HG03039 (cell line): Measurements from ENCODE around the gene IRAK1BP1.
A peak's percentile ranks its signal among the peaks of the same experiment; 100 is the strongest.
"Not testable (repeated sequence)": the region's sequence is repeated elsewhere in the genome, so short reads cannot be mapped to it uniquely, and the experiment has no call there.

Source experiments
- ATAC-seq: cut with Tn5 transposase; IDR thresholded peaks from one replicate; pipeline ENCODE4 v1.9.1; 2021; ENCODE audit warnings: mild to moderate bottlenecking, moderate library complexity; ENCODE audit not compliant: unreplicated experiment

Gene IRAK1BP1

DNA sequence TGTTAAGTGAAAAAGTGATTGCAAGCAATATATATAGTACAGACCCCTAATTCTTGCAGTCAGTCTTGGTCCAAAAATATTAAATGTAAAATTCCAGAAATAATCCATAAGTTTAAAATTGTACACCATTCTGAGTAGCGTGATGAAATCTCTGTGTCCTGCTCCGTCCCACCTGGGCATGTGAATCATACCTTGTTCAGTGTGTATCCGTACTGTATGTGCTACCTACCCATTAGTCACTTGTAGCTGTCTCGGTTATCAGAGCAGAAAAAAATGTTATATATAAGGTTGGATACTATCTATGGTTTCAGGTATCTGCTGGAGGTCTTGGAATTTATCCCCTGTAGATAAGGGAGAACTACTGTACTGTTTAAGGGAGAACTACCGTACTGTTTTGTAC lies 16.3 kb downstream of the IRAK1BP1 start:
- no peak for ATAC-seq

DNA sequence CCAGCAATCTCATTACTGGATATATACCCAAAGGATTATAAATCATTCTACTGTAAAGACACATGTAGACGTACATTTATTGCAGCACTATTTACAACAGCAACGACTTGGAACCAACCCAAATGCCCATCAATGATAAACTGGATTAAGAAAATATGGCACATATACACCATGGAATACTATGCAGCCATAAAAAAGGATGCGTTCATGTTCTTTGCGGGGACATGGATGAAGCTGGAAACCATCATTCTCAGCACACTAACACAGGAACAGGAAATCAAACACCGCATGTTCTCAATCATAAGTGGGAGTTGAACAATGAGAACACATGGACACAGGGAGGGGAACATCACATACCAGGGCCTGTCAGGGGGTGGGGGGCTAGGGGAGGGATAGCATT lies 22.6 kb downstream of the IRAK1BP1 start:
- ATAC-seq, result not testable (repeated sequence)

- ATAC-seq, result no peak
Measured at GRCh38 chr6:78896227-78896626, 28.9 kb downstream of the IRAK1BP1 start.

DNA sequence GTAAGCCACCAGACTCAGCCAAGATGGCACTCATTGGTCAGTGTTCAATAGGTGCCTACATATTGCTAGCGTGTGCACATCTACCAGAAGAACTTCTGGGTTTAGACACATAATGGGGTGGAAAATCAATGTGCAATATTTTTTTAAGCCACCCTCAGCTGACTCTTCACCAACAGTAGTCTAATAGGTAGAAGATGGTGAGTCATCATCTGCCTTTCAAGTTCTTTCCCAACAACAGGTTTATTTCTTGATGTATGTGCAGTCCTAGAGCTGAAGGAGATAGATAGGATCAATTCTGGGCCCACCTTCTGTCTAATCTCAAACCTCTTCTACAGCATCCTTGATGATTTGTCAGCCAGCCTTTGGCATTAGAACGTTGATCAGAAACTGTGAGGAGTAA lies 41.3 kb downstream of the IRAK1BP1 start:
- ATAC-seq, result no peak

DNA sequence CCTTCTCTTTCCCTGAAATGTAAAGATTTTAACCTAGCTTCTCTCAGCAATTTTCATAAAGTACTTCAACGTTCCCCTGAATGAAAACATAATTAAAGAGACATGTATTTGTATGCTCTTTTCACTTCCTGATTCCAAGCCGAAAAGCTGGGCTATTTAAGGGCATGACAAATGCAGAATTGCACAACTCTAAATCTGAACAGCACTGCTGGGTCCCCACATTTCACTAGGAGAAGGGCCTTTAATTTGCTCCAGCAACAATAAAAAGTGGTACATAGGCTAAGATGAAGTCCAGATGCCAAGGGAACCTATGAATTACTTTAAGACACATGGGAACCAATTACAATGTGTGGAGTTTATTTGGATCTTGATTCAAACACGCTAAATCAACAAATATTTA lies 42.0 kb downstream of the IRAK1BP1 start:
- ATAC-seq, result no peak

DNA sequence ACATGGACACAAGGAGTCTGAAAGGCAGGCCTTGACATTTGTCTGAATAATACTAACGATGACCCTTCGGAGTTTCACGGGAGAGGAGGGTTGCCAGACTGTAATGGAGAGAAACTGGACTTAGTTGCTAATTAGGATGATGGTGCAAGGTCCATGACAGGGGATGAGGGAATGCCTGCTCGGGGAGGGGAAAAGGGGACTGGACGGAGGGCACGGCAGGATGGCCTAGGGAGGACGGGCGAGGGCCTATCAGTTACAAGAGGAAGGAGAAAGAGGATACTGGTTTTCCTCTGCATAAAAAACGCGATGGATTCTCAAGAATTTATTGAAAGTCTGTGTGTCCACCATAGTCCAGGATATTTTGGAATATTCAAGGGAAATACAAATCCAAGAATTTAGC lies 42.7 kb downstream of the IRAK1BP1 start:
- ATAC-seq, result no peak

GRCh38 chr6:78910591-78911171 lies 43.3 kb downstream of the IRAK1BP1 start:
- ATAC-seq, result peak; percentile 60

DNA sequence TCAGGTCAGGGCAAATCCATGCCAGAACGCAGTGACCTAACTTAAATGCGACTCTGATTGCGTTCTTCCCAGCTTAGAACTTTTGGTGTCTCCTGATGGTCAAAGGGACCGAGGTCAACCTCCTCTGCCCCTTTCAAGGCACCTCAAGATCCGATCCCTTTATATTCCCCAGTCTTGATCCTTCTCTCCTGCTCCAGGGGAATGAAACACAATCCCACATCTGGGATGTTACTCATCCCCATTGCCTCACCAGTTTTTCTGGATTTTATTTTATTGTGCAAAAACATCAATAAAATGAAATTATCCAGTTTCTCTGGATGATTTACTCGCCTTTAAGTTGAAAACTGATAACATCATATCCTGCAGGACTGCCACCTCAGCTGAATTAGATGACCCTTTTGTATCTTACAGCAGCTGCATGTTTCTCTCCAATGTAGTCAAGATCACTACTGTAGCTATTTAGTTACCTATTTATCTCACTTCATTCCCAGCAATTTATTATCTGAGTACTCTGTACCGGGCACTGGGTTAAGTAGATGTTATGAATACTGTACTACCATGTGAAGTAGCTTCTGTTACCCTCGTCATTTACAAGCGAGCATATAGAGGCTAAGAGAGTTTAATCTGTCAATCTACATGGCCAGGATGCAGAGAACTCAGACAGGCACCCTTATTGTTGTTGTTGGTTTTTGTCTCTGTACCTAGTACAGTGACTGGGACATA lies 44.0 kb downstream of the IRAK1BP1 start:
- ATAC-seq, result no peak

GRCh38 chr6:78916411-78916810 lies 49.1 kb downstream of the IRAK1BP1 start:
- no peak for ATAC-seq

GRCh38 chr6:78917788-78918187 lies 50.4 kb downstream of the IRAK1BP1 start:
- no peak for ATAC-seq

GRCh38 chr6:78921168-78921567 lies 53.8 kb downstream of the IRAK1BP1 start:
- not testable (repeated sequence) for ATAC-seq

DNA sequence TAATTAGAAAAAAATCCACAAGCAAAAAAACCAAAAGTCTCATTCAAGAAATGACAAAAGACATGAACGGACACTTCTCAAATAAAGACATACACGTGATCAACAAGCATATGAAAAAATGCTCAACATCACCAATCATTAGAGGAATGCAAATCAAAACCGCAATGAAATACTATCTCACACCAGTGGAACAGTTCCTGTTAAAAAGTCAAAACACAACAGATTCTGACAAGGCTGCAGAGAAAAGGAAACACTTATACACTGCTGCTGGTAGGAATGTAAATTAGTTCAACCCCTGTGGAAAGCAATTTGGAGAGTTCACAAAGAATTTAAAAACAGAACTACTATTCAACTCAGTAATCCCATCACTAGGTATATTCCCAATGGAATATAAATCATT lies 58.0 kb downstream of the IRAK1BP1 start:
- ATAC-seq, result no peak

DNA sequence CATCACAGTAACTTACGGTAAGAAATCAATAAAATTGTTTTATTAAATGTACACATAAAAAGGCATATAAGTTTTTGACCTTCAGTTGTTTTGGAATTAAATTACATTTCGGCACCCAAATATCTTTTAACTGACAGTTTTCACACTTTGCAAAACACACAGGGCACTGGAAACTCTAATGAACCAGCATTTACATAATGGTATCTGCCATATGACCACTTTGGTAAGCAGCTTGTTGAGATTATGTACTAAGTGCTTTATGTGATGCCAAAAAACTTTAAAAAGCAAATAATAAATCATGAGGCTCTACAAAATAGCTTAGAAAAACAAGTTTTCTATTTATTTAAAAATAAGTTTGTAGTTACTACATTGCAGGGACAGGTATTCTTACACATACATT lies 68.2 kb downstream of the IRAK1BP1 start:
- ATAC-seq, result no peak

GRCh38 chr6:78936515-78936914 lies 69.2 kb downstream of the IRAK1BP1 start:
- ATAC-seq, result no peak

DNA sequence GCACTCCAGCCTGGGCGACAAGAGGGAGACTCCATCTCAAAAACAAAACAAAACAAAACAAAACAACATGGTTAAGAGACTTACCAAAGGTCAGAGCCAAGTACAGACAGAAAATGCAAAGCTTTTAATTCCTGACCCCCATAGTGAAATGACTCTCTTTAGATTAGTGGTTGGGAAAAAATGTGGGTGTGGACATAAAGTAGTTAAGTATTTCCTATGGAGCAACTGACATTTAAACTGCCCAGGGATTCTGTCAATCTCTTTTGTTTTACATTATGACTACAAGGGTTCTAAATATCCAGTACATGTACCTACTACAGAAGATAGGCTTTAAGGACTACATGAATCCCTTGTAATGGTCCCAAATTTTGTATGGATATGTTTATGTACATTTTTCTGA lies 75.1 kb downstream of the IRAK1BP1 start:
- no peak for ATAC-seq

- no peak for ATAC-seq
Measured at GRCh38 chr6:78947529-78947928, 80.2 kb downstream of the IRAK1BP1 start.

DNA sequence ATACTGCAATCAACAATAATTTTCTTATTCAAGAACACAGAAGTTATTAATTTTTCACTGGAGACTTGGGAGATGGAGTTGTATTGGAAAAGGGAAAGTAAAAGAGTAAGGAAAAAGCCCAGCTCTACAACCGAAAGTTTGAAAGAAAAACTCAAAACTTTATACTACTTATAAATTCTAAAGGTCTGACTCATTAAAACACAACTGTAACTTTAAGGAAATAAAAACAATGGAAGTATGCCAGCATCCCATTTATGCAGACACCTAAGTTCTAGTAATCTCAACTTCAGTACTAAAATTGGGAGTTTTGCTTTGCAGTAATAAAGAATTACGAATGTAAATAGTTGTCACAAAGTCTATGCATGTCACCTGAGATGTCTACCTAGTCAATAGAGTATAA lies 80.6 kb downstream of the IRAK1BP1 start:
- no peak for ATAC-seq

- ATAC-seq, result no peak
Measured at GRCh38 chr6:78948785-78949184, 81.4 kb downstream of the IRAK1BP1 start.

- ATAC-seq, result no peak
Measured at GRCh38 chr6:78952362-78952761, 85.0 kb downstream of the IRAK1BP1 start.
